Muscle layer of colon (tissue), 2 donors: ENCODE data around the gene CXCR6.

Source experiments
- H3K27ac ChIP-seq: one replicate; pipeline ENCODE4 v1.7.0; 2013; ENCODE audit warnings: low read depth, mild to moderate bottlenecking, low read length, moderate library complexity
- H3K27me3 ChIP-seq, 2 donors: one replicate each; pipeline ENCODE4 v1.7.0; 2013; ENCODE audit warnings: low read length in 2 of 2, mild to moderate bottlenecking in 2 of 2; ENCODE audit not compliant: insufficient read depth in 2 of 2, control insufficient read depth in 1 of 2
- H3K36me3 ChIP-seq: one replicate; pipeline ENCODE4 v1.7.0; 2013; ENCODE audit warnings: mild to moderate bottlenecking, low read length; ENCODE audit not compliant: insufficient read depth
- H3K4me1 ChIP-seq: one replicate; pipeline ENCODE4 v1.7.0; 2013; ENCODE audit warnings: mild to moderate bottlenecking, low read length; ENCODE audit not compliant: insufficient read depth
- H3K4me3 ChIP-seq, 2 donors: one replicate each; pipeline ENCODE4 v1.7.0; 2013; ENCODE audit warnings: low read length in 2 of 2, low read depth in 1 of 2, mild to moderate bottlenecking in 1 of 2, moderate library complexity in 1 of 2
- H3K9ac ChIP-seq: one replicate; pipeline ENCODE4 v1.7.0; 2013; ENCODE audit warnings: low read length
- H3K9me3 ChIP-seq: one replicate; pipeline ENCODE4 v1.7.0; 2013; ENCODE audit warnings: mild to moderate bottlenecking, low read length
- donor health status: abdominal sarcoma.
- donor health status: Adenocarcinoma of cecum.

Gene CXCR6

DNA sequence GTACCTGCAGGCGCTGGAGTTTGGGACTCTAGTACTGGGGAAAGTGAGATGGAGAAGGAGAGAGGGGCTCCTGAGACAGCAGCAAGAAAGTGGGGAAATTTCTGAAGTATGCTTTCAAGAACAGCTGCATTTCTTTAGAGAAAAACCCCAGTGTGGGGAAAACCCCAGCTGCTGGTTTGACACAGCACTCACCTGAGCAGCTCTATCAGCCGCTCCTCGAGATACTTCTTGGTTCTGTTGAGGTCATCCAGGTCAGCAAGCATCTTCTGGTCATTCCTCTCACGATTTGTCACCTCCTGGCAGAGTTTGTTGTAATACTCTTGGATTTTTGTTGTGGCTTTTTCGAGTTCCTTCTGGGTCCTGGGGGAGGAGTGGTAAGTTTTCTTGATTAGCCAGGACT, 18.8 kb downstream of the CXCR6 start:
- peaks cover 17% of the 10 kb centered on the region for H3K4me1 ChIP-seq
- no peak overlapping the region for H3K27ac ChIP-seq
- no peak overlapping the region for H3K4me3 ChIP-seq
- H3K27me3 ChIP-seq, result no peaks in the 10 kb centered on the region
- H3K9me3 ChIP-seq, result no peaks in the 10 kb centered on the region
- H3K36me3 ChIP-seq, result peaks cover 98% of the 10 kb centered on the region
- no peak overlapping the region for H3K9ac ChIP-seq

DNA sequence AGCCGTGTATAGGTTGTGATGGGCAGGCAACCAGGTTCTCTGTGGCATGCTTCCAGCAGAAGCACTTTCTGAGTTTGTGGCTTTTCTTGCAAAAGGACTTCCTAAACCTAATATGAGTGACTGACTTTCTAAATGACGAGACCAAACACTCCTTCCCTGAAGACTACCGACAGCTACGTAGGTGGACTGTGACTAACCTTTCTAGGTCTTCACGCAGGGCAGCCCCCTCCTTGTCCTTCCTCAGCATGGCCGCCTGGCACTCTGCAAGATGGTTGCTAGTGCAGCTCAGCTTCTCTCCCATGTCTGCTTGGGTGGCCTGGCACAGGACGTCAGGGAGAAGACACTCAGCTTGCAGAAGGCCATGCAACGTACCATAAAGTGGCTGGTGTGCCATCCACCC, 20.9 kb downstream of the CXCR6 start:
- H3K4me1 ChIP-seq, result peaks cover 30% of the 10 kb centered on the region
- no peak overlapping the region for H3K9ac ChIP-seq
- H3K9me3 ChIP-seq, result no peaks in the 10 kb centered on the region
- H3K27me3 ChIP-seq, result no peaks in the 10 kb centered on the region
- H3K36me3 ChIP-seq, result peaks cover 92% of the 10 kb centered on the region
- H3K27ac ChIP-seq, result no peak overlapping the region
- H3K4me3 ChIP-seq, result no peak overlapping the region

DNA sequence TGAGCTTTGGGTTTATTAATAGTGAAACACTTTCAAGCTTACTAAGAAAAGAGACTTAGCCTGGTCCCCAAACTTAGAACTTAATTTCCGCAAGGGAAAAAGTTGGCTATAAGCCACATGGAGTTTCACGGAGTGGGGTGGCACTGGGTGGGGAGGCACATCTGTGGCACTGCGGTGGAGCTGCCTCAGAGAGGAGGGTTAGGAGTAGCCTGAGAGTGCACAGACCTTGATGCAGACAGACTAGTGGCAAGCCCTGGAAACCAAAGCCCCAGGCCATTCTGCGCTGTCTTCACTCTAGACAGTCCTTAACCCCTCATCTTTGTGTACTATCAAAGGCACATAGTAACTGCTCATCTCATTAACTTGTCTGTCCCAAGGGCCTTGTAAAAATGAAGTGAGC, 22.0 kb downstream of the CXCR6 start:
- H3K9ac ChIP-seq, result no peak overlapping the region

DNA sequence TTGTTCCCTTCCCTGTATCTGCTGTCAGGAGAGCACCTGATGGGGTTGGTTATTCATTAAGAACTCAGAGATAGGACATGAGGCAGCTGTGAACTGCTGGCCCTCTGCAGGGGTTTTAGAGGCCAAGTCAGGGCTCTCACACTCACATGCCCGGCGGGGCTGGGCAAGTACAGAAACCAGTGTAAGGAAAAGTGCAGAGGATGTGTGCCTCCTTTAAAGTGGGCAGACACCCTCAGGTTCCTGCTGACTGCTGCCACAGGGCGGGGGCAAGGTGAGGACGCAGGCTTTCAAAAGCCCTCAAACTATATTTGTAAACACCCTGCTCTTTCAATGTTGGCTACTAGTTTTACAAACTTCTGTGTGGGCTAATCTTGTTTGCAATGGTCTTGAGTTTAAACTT, 22.4 kb downstream of the CXCR6 start:
- H3K27me3 ChIP-seq, result no peaks in the 10 kb centered on the region
- no peaks in the 10 kb centered on the region for H3K9me3 ChIP-seq
- no peak overlapping the region for H3K4me3 ChIP-seq
- no peak overlapping the region for H3K9ac ChIP-seq
- peaks cover 30% of the 10 kb centered on the region for H3K4me1 ChIP-seq
- H3K36me3 ChIP-seq, result peaks cover 90% of the 10 kb centered on the region
- H3K27ac ChIP-seq, result no peak overlapping the region

More for the DNA sequence above, 22.0 kb downstream of the CXCR6 start:
- Histone ChIP-seq H3K9me3 (no peaks in the 10 kb centered on the region), H3K36me3 (peaks cover 91% of the 10 kb centered on the region), H3K27me3 (no peaks in the 10 kb centered on the region), H3K4me1 (peaks cover 30% of the 10 kb centered on the region), H3K27ac (no peak overlapping the region), H3K4me3 (no peak overlapping the region)

DNA sequence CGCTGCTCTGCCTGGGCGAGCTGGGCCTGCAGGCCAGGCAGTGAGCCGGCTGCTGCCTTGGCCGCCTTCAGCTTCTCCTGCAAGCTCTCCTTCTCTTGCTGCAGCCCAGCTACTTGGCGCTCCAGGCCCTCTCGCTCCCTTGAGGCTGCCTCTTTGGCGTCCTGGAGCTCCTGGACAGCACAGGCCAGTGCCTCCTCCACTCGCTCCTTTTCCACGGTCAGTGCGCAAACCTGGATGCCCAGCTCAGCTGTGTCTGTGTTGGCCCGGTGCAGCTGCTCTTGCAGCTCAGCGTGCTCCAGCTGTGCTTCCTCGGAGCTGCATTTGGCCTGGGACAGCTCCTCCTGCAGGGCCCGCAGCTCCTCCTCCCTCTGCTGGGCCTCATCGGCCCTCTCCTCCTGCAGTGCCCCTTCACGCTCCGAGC, 23.1 kb downstream of the CXCR6 start:
- peaks cover 30% of the 10 kb centered on the region for H3K4me1 ChIP-seq
- peaks cover 83% of the 10 kb centered on the region for H3K36me3 ChIP-seq
- no peaks in the 10 kb centered on the region for H3K9me3 ChIP-seq
- H3K27ac ChIP-seq, result no peak overlapping the region
- H3K27me3 ChIP-seq, result no peaks in the 10 kb centered on the region
- H3K9ac ChIP-seq, result no peak overlapping the region
- no peak overlapping the region for H3K4me3 ChIP-seq

DNA sequence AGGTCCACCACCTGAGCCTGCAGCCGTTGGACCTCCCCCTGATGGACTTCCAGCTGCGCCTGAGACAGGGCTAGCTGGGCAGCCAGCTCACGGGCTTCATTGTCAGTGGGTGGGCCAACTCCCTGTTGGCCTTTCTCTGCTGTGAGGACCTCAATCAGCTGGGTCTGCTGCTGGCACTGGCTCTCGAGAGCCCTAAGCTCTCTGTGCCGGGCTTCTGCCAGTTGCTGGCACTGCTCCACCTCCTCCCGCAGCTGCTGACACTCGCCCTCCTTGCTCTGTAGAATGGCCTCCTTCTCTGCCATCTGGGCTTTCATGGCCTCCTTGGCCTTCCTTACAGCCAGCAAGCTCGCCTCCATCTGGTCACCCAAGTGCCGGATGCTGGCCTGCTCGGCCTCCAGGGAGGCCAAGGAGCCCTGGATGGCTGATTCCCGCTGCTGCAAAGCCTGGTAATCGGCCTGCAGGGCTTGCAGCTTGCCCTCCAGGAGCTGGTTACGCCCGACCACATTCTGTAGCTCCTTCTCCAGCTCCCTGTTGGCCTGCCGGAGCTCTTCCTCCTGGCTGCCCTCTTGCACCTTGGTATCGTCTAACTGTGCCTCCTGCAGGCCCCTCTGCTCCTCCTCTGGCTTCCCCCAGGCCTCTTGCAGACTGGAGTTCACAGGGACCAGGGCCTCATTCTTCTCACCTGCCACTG, 23.8 kb downstream of the CXCR6 start:
- Histone ChIP-seq H3K27me3 (no peaks in the 10 kb centered on the region), H3K27ac (peak overlapping the region; percentile 10), H3K4me1 (peaks cover 30% of the 10 kb centered on the region), H3K4me3 (no peak overlapping the region), H3K9ac (no peak overlapping the region), H3K9me3 (no peaks in the 10 kb centered on the region), H3K36me3 (peaks cover 78% of the 10 kb centered on the region)

DNA sequence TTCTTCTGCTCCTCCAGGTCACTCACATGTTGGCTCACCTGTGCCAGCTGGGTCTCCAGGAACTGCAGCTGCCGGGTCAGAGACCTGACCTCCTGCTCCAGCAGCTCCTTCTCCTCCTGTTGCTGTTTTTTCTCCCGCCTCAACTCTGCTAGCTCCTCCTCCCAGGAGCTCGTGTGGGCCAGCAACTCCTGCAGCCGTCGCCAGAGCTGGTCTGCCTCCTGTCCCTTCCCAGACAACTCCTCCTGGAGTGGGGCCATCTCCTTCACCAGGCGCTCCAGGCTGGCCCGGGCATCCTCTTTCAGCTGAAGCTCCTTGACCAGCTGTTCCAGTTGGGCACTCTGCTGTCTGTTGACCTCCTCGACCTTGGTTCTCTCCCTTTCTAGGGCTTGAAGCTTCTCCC, 24.5 kb downstream of the CXCR6 start:
- H3K4me1 ChIP-seq, result peaks cover 35% of the 10 kb centered on the region
- no peaks in the 10 kb centered on the region for H3K9me3 ChIP-seq
- no peak overlapping the region for H3K9ac ChIP-seq
- peak overlapping the region; percentile 10 for H3K27ac ChIP-seq
- peaks cover 75% of the 10 kb centered on the region for H3K36me3 ChIP-seq
- H3K4me3 ChIP-seq, result no peak overlapping the region
- no peaks in the 10 kb centered on the region for H3K27me3 ChIP-seq

DNA sequence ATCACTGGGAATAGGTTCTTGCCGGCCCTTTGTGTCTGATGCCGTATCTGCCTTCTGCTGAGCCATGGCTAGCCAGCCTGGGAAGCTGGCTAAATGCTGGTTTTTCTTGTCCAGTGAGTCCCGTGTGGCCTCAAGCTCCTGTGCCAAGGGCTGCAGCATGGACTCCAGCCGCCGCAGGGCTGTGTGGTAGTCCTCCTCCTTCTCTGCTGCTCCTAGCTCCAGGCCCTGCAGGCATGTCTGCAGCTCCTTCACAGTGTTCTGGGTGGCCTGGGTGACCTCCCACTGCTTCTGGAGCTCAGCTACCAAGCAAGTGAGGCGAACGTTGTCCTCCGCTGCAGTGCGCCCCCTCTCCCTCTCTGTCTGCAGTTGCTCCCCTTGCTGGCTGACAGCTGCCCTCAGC, 24.9 kb downstream of the CXCR6 start:
- no peak overlapping the region for H3K4me3 ChIP-seq
- H3K9ac ChIP-seq, result no peak overlapping the region
- peak overlapping the region; percentile 10 for H3K27ac ChIP-seq
- H3K9me3 ChIP-seq, result no peaks in the 10 kb centered on the region
- H3K36me3 ChIP-seq, result peaks cover 71% of the 10 kb centered on the region
- H3K27me3 ChIP-seq, result no peaks in the 10 kb centered on the region
- peaks cover 39% of the 10 kb centered on the region for H3K4me1 ChIP-seq

DNA sequence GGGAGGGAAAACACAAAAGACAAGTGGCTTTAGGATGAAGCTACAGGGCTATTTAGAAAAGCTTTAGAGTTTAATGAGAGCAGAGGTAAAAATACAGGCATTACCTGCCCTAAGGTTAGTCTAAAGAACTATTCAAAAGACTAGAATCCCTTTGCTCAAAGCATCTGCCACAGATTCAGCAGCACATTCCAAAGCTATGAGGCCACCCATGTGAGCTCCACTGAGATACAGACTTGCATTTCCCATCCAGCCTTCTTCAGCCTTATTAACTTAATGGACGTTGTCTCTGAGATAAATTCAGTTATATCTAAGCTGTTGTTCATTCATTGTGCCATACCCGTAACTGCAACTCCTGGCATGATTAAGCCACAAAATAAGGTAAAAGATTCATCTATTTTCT, 25.4 kb downstream of the CXCR6 start:
- H3K9ac ChIP-seq, result no peak overlapping the region
- H3K36me3 ChIP-seq, result peaks cover 65% of the 10 kb centered on the region
- H3K27ac ChIP-seq, result no peak overlapping the region
- no peaks in the 10 kb centered on the region for H3K27me3 ChIP-seq
- no peak overlapping the region for H3K4me3 ChIP-seq
- H3K4me1 ChIP-seq, result peaks cover 39% of the 10 kb centered on the region
- H3K9me3 ChIP-seq, result no peaks in the 10 kb centered on the region

DNA sequence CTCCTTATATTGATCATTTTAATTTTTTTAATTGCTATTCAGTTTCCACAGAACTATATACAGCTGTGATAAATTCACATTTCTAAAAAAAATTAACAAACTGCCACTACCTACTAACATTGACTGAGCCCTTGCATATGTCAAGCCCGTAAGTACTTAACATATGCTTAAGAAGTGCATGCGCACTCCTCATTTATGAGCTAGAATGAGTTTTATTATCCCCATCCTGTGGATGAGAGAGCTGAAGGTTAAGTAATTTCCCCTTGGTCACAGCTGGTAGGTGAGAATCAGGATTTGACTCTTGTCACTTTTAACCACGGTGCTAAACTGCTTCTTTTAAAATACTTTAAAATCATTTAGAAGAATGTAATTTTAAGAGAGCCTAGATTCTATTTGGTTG, 25.9 kb downstream of the CXCR6 start:
- Histone ChIP-seq H3K27me3 (no peaks in the 10 kb centered on the region), H3K9me3 (no peaks in the 10 kb centered on the region), H3K27ac (no peak overlapping the region), H3K9ac (no peak overlapping the region), H3K4me1 (peaks cover 39% of the 10 kb centered on the region), H3K4me3 (no peak overlapping the region), H3K36me3 (peaks cover 61% of the 10 kb centered on the region)

DNA sequence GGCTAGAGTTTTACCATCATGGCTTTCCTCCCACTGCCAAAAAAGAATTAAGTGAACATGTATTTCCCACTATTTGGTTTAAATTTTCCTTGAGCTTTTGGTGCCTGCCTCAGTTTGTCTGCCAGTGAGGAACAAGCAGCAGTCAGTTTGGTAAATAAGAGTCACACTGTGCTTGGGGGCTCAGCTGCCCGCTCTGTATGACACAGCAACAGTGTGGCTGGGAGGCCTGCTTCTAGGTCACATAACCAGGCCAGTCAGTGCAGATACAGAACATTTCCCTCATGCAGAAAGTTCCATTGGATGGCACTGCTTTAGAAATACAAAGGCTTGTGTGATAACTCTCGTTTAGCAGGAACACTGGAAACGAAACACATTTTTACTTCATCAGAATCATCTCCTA, 26.7 kb downstream of the CXCR6 start:
- Histone ChIP-seq H3K4me3 (no peak overlapping the region), H3K36me3 (peaks cover 59% of the 10 kb centered on the region), H3K4me1 (peaks cover 39% of the 10 kb centered on the region), H3K27me3 (no peaks in the 10 kb centered on the region), H3K9me3 (no peaks in the 10 kb centered on the region), H3K27ac (no peak overlapping the region), H3K9ac (no peak overlapping the region)
